Endothelial cell of umbilical vein (primary cell): ENCODE data around the gene STARD13. TPM values are rescaled to one million over a fixed set of nuclear protein-coding genes. Genes with fewer than 3 reads are reported as not detected.
A peak's percentile ranks its signal among the peaks of the same experiment; 100 is the strongest.

Source experiments
- BruUV-seq: library from RNA; stranded (reverse); fragments of 400-500 nt; replicated peaks from 2 replicates; lab custom pipeline; 2021; lab: Mats Ljungman, UMichigan
- CTCF ChIA-PET: fragments of 300-600, 350-600 bp; sonication (Branson Sonifier 250); formaldehyde crosslinking; loops from one replicate; lab custom pipeline; 2021; ENCODE audit warnings: antibody characterized with exemption, inconsistent platforms; lab: Charles Lee
- POLR2A ChIA-PET: fragments of 300-600, 350-600 bp; sonication (Branson Sonifier 250); formaldehyde crosslinking; loops from one replicate; lab custom pipeline; 2021; ENCODE audit warnings: antibody characterized with exemption, inconsistent platforms; lab: Charles Lee
- DNase-seq: peaks from one replicate; pipeline ENCODE4 v3.0.0-alpha.2; 2011; ENCODE audit warnings: low read depth, low spot score
- FAIRE-seq: peaks from 2 replicates; lab custom pipeline; 2011; peaks lifted over from hg19 to GRCh38; lab: Jason Lieb, UNC
- H2AFZ ChIP-seq: 2 replicates; pipeline ENCODE4 v1.6.0; 2012; ENCODE audit warnings: low read depth, low read length, control low read depth, inconsistent platforms
- H3K27ac ChIP-seq: 2 replicates; pipeline ENCODE4 v1.5.1; 2011; ENCODE audit warnings: low read depth, mild to moderate bottlenecking, control low read depth, low read length, moderate library complexity; ENCODE audit not compliant: insufficient read depth
- H3K27me3 ChIP-seq, 2 experiments: 2 replicates each; pipeline versions ENCODE4 v1.6.0 to v1.6.1; 2011; ENCODE audit warnings: low read length in 2 of 2, mixed read lengths in 1 of 2; ENCODE audit not compliant: control insufficient read depth in 2 of 2, insufficient read depth in 2 of 2
- H3K36me3 ChIP-seq, 2 experiments: 2 replicates in 1 of 2; 3 replicates in 1 of 2; pipeline ENCODE4 v1.5.1; 2011; ENCODE audit warnings: low read length in 2 of 2, mild to moderate bottlenecking in 1 of 2, moderate library complexity in 1 of 2; ENCODE audit not compliant: control insufficient read depth in 2 of 2, insufficient read depth in 2 of 2; ENCODE audit errors: extremely low read depth in 1 of 2
- H3K4me1 ChIP-seq: 3 replicates; pipeline ENCODE4 v1.5.1; 2011; ENCODE audit warnings: mild to moderate bottlenecking, low read length; ENCODE audit not compliant: control insufficient read depth, insufficient read depth; ENCODE audit errors: extremely low read depth
- H3K4me2 ChIP-seq: 2 replicates; pipeline ENCODE4 v1.6.1; 2011; ENCODE audit warnings: low read length, control low read depth, mixed read lengths; ENCODE audit not compliant: insufficient read depth
- H3K4me3 ChIP-seq, 3 experiments: fragments of 200-600 bp in 1 of 3; sonication (generic), shearing (Covaris generic) in 1 of 3; replicated peaks in 1 of 3; 2 replicates each; pipeline ENCODE4 v1.5.1; 2011 to 2016; ENCODE audit warnings: control low read depth in 3 of 3, low read length in 3 of 3, mild to moderate bottlenecking in 2 of 3, inconsistent platforms in 1 of 3, low read depth in 1 of 3, moderate library complexity in 1 of 3; ENCODE audit not compliant: insufficient read depth in 1 of 3
- H3K79me2 ChIP-seq: 2 replicates; pipeline ENCODE4 v1.6.0; 2012; ENCODE audit warnings: low read length, inconsistent platforms; ENCODE audit not compliant: control insufficient read depth, insufficient read depth
- H3K9ac ChIP-seq: replicated peaks from 2 replicates; pipeline ENCODE3; 2011; ENCODE audit warnings: low read length, control low read depth; ENCODE audit not compliant: insufficient read depth; ENCODE audit errors: extremely low read depth
- H3K9me1 ChIP-seq: replicated peaks from 3 replicates; pipeline ENCODE4 v1.6.0; 2011; ENCODE audit warnings: mild to moderate bottlenecking, low read length; ENCODE audit not compliant: control insufficient read depth, insufficient read depth; ENCODE audit errors: extremely low read depth
- H3K9me3 ChIP-seq: replicated peaks from 2 replicates; pipeline ENCODE4 v1.5.1; 2012; ENCODE audit warnings: low read length, inconsistent platforms; ENCODE audit not compliant: control insufficient read depth, insufficient read depth
- H4K20me1 ChIP-seq: replicated peaks from 2 replicates; pipeline ENCODE3; 2011; ENCODE audit warnings: mild to moderate bottlenecking, low read length; ENCODE audit not compliant: control insufficient read depth, insufficient read depth; ENCODE audit errors: extremely low read depth
- CTCF ChIP-seq, 2 donors: IDR thresholded peaks; 1 replicate in 1 of 2; 2 replicates in 1 of 2; pipeline ENCODE4 v1.5.1; 2011; ENCODE audit warnings: low read length in 2 of 2, mild to moderate bottlenecking in 2 of 2, moderate library complexity in 2 of 2, control low read depth in 1 of 2, inconsistent platforms in 1 of 2, low read depth in 1 of 2; ENCODE audit not compliant: insufficient read depth in 1 of 2; ENCODE audit errors: extremely low read depth in 1 of 2
- EZH2 ChIP-seq: IDR thresholded peaks from 2 replicates; pipeline ENCODE4 v1.6.1; 2012; ENCODE audit warnings: borderline replicate concordance, low read depth, mild to moderate bottlenecking, moderate library complexity, low read length, inconsistent platforms; ENCODE audit not compliant: severe bottlenecking
- FOS ChIP-seq: IDR thresholded peaks from 2 replicates; pipeline ENCODE4 v1.6.1; 2011; ENCODE audit warnings: mild to moderate bottlenecking, low read length, moderate library complexity, borderline replicate concordance; ENCODE audit not compliant: insufficient read depth
- GATA2 ChIP-seq: IDR thresholded peaks from 2 replicates; pipeline ENCODE4 v1.7.0; 2011; ENCODE audit warnings: low read depth, mild to moderate bottlenecking, moderate library complexity, mixed read lengths, low read length; ENCODE audit not compliant: insufficient read length, insufficient read depth
- JUN ChIP-seq: IDR thresholded peaks from 2 replicates; pipeline ENCODE4 v1.6.1; 2011; ENCODE audit warnings: borderline replicate concordance, low read depth; ENCODE audit not compliant: insufficient read length, insufficient read depth
- MAX ChIP-seq: IDR thresholded peaks from 2 replicates; pipeline ENCODE4 v1.6.1; 2011; ENCODE audit not compliant: insufficient read depth, insufficient read length
- MYC ChIP-seq: IDR thresholded peaks from one replicate; pipeline ENCODE4 v1.6.1; 2011; ENCODE audit warnings: mild to moderate bottlenecking, low read depth, low read length
- POLR2A ChIP-seq: IDR thresholded peaks from 2 replicates; pipeline ENCODE4 v1.6.1; 2012; ENCODE audit warnings: low read depth, mild to moderate bottlenecking, control low read depth, low read length
- POLR2AphosphoS5 ChIP-seq: IDR thresholded peaks from 2 replicates; pipeline ENCODE4 v1.6.1; 2012; ENCODE audit warnings: low read depth, mild to moderate bottlenecking, control low read depth, low read length, moderate library complexity; ENCODE audit not compliant: insufficient read depth
- dilution Hi-C: fragments of 300-500 bp; cut with MboI; formaldehyde crosslinking; loops from one replicate; pipeline ENCODE4 v1.15.0; 2019; ENCODE audit warnings: low sequenced_read_pairs; ENCODE audit not compliant: extremely low pct_ligation_motif_present
- intact Hi-C: fragments of 100-400 bp; cut with micrococcal nuclease; formaldehyde crosslinking; loops from one replicate; pipeline ENCODE4 v1.10.0; 2022
- polyA plus RNA-seq, 4 experiments: library from polyadenylated mRNA; depleted of rRNA in 3 of 4; stranded (reverse) in 3 of 4; unstranded in 1 of 4; fragments of >200 nt; gene quantifications; 2 replicates each; pipeline versions ENCODE4 v1.2.1 to v1.2.3, GENCODE V29; 2011 to 2012; ENCODE audit warnings: missing spikeins in 1 of 4
- total RNA-seq: library from RNA; stranded (reverse); gene quantifications from 2 replicates; pipeline ENCODE4 v1.2.3, GENCODE V29; 2021

STARD13 gene
- total and polyA plus RNA-seq, 2 donors (not counting 3 experiments of a cell fraction or from before 2014, with no cell fraction given) = 11.0 to 47.7 TPM

- no peak for TF ChIP-seq POLR2A
- TF ChIP-seq CTCF (IDR thresholded peaks at IDR 0.05; ENCODE audit: extremely low read depth in 1 of 2, insufficient read depth in 1 of 2, low read depth in 1 of 2, low read length in 2 of 2) = no peak
- no peak for TF ChIP-seq MYC
- peak; percentile 81 for TF ChIP-seq JUN
- peak; percentile 79 for TF ChIP-seq GATA2
- peak; percentile 70 for TF ChIP-seq POLR2AphosphoS5
- no peak for TF ChIP-seq EZH2
- peak; percentile 98 for TF ChIP-seq FOS
- no peak for TF ChIP-seq MAX
- peak overlapping the region; percentile 73 for H3K4me2 ChIP-seq
- FAIRE-seq (peak; percentile 89), DNase-seq (peak; percentile 87)
- CTCF ChIA-PET = interaction anchor here (0.7 to 2.1 kb wide), 9 partner anchors 9 to 292 kb away, joined by 3 to 6 read pairs (median 4); partner anchors contain the start of gene STARD13
- no peak overlapping the region for H2AFZ ChIP-seq
- intact Hi-C loops (loop anchor here (1.0 to 2.0 kb wide), 3 partner anchors 31 to 291 kb away; no protein-coding TSS in a partner anchor), dilution Hi-C loops (no loop called here)
- H3K79me2 ChIP-seq = peaks cover 79% of the 10 kb centered on the region
- no peaks in the 10 kb centered on the region for H3K9me3 ChIP-seq
- H3K27me3 ChIP-seq = no peaks in the 10 kb centered on the region
- peak overlapping the region; percentile 65 for H3K9ac ChIP-seq
- H3K36me3 ChIP-seq = peaks cover 0 to 2% of the 10 kb centered on the region in 2 experiments
- H3K4me3 ChIP-seq = peak overlapping the region in 1 of 3 experiments; percentile 3
- no TSS peak for BruUV-seq
- H3K27ac ChIP-seq = peak overlapping the region; percentile 85
- POLR2A ChIA-PET = interaction anchor here (2.2 kb wide), 1 partner anchor 34 kb away, joined by 9 read pairs; the partner anchor contains the start of gene STARD13
- peaks cover 44% of the 10 kb centered on the region for H3K4me1 ChIP-seq
- no peaks in the 10 kb centered on the region for H4K20me1 ChIP-seq
- no peaks in the 10 kb centered on the region for H3K9me1 ChIP-seq
Observed at GRCh38 chr13:33251131-33251661, 34.4 kb downstream of the STARD13 start.
